Osteocyte (in vitro differentiated cells): ENCODE results near the gene PYGB. TPM values are rescaled to one million over a fixed set of nuclear protein-coding genes. Genes with fewer than 3 reads are reported as not detected.

Source experiments
- DNase-seq: peaks from one replicate; pipeline ENCODE4 v3.0.0; 2021; ENCODE audit warnings: mixed read lengths; ENCODE audit not compliant: unreplicated experiment; ENCODE audit errors: extremely low spot score
- H3K27ac Mint-ChIP-seq: one replicate; pipeline ENCODE4 v1.8.0; 2021; ENCODE audit warnings: mild to moderate bottlenecking, mixed read lengths; ENCODE audit not compliant: unreplicated experiment
- H3K27me3 Mint-ChIP-seq: one replicate; pipeline ENCODE4 v1.8.0; 2021; ENCODE audit warnings: mixed read lengths; ENCODE audit not compliant: unreplicated experiment
- H3K36me3 Mint-ChIP-seq: one replicate; pipeline ENCODE4 v1.8.0; 2021; ENCODE audit warnings: mixed read lengths; ENCODE audit not compliant: unreplicated experiment
- H3K4me1 Mint-ChIP-seq: one replicate; pipeline ENCODE4 v1.8.0; 2021; ENCODE audit warnings: mixed read lengths; ENCODE audit not compliant: unreplicated experiment
- H3K4me3 Mint-ChIP-seq: one replicate; pipeline ENCODE4 v1.8.0; 2021; ENCODE audit warnings: mild to moderate bottlenecking, moderate library complexity, mixed read lengths; ENCODE audit not compliant: unreplicated experiment
- H3K9me3 Mint-ChIP-seq: one replicate; pipeline ENCODE4 v1.8.0; 2021; ENCODE audit warnings: mixed read lengths; ENCODE audit not compliant: unreplicated experiment
- total RNA-seq: library from RNA; stranded (reverse); gene quantifications from 2 replicates; pipeline ENCODE4 v1.2.1, GENCODE V29; 2021
- TF ChIP-seq, protein P1 (sequence below): fragments of 200-600 bp; sonication (generic); IDR thresholded peaks from 2 replicates; pipeline ENCODE4 v1.5.0; 2021; ENCODE audit warnings: antibody characterized with exemption, mild to moderate bottlenecking, moderate library complexity

Gene PYGB
- total RNA-seq, 1 donor from 2014 or later = 234 TPM

DNA sequence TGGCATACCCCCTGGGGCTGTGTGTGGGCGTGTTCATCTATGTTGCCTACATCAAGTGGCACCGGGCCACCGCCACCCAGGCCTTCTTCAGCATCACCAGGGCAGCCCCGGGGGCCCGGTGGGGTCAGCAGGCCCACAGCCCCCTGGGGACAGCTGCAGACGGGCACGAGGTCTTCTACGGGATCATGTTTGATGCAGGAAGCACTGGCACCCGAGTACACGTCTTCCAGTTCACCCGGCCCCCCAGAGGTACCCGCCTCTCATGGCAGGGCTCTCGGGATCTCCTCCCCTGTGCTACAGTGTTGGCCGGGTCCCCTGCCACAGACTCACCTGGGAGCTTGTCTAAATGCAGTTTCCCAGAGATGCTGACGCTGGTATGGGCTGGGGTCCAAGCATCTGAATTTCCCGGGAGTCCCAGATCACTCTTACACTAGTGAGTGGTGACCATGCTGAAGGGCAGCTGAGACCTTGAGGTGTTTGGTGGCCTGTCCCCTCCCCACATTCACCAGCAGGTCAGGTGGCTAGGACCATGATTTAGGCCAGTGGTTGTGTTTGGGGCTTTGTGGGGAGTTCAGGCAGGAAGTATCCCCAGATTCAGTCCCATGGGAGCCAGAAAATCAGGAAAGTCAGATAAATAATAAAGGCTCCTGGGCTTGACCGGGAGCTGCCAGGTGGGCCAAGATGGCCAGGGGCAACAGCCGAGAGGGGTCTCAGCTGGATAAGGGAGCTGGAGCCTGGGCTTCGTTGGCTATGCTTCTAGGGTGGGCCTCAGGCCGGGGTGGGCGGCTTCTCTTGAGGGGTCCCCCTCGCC, 40.5 kb upstream of the PYGB start:
- Mint-ChIP-seq H3K27me3 (no peaks in the 10 kb centered on the region), H3K4me3 (no peak overlapping the region), H3K9me3 (peaks cover 12% of the 10 kb centered on the region), H3K4me1 (peaks cover 32% of the 10 kb centered on the region), H3K36me3 (peaks cover 26% of the 10 kb centered on the region), H3K27ac (no peak overlapping the region)
- TF ChIP-seq, protein P1, sequence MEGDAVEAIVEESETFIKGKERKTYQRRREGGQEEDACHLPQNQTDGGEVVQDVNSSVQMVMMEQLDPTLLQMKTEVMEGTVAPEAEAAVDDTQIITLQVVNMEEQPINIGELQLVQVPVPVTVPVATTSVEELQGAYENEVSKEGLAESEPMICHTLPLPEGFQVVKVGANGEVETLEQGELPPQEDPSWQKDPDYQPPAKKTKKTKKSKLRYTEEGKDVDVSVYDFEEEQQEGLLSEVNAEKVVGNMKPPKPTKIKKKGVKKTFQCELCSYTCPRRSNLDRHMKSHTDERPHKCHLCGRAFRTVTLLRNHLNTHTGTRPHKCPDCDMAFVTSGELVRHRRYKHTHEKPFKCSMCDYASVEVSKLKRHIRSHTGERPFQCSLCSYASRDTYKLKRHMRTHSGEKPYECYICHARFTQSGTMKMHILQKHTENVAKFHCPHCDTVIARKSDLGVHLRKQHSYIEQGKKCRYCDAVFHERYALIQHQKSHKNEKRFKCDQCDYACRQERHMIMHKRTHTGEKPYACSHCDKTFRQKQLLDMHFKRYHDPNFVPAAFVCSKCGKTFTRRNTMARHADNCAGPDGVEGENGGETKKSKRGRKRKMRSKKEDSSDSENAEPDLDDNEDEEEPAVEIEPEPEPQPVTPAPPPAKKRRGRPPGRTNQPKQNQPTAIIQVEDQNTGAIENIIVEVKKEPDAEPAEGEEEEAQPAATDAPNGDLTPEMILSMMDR = no peak
- peak; percentile 79 for DNase-seq

DNA sequence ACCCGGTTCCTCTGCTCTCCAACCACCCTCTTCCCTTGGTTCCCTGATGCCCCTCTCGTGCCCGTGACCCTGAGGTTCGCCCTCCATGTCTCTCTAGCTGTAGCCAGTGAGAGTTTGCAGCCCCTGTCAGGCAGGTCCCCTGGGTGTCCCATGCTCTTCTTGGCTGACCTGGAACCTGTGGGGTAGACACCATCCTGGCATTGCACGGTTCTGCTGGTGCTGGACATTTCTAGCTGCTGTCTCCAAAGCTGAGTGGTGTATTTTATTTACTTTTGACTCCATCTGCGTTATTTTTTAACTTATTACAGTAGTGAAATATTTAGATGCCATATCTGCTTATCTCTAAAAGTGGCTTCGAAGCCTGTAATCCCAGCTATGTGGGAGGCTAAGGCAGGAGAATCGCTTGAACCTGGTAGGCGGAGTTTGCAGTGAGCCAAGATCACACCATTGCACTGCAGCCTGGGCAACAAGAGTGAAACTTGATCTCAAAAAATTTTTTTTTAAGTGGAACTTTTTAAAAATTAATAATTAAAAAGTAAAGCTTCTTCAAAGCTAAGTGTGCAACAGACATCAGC, 39.8 kb upstream of the PYGB start:
- no peak overlapping the region for H3K27ac Mint-ChIP-seq
- TF ChIP-seq, protein P1 = no peak
- peaks cover 22% of the 10 kb centered on the region for H3K36me3 Mint-ChIP-seq
- no peak overlapping the region for H3K4me3 Mint-ChIP-seq
- H3K9me3 Mint-ChIP-seq = peaks cover 5% of the 10 kb centered on the region
- peak; percentile 65 for DNase-seq
- peaks cover 31% of the 10 kb centered on the region for H3K4me1 Mint-ChIP-seq
- no peaks in the 10 kb centered on the region for H3K27me3 Mint-ChIP-seq

DNA sequence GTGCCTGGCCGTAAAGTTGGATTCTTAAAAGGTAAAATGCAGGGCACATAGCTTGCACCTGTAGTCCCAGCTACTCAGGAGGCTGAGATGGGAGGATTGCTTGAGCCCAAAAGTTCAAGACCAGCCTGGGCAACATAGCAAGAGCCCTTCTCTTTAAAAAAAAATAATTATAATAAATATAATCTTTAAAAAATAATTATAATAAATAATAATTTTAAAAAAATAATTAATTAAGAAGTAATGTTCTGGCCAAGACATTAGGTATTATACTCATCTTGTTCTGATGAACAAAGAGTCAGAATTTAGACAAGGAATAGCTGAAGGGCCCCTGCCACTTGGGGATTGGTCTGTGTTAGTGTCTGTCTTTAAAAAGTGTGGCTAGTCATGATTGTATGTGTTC, 38.5 kb upstream of the PYGB start:
- no peak overlapping the region for H3K4me3 Mint-ChIP-seq
- peaks cover 22% of the 10 kb centered on the region for H3K36me3 Mint-ChIP-seq
- peaks cover 18% of the 10 kb centered on the region for H3K4me1 Mint-ChIP-seq
- no peaks in the 10 kb centered on the region for H3K27me3 Mint-ChIP-seq
- no peaks in the 10 kb centered on the region for H3K9me3 Mint-ChIP-seq
- TF ChIP-seq, protein P1 = no peak
- H3K27ac Mint-ChIP-seq = no peak overlapping the region
- DNase-seq = no peak

DNA sequence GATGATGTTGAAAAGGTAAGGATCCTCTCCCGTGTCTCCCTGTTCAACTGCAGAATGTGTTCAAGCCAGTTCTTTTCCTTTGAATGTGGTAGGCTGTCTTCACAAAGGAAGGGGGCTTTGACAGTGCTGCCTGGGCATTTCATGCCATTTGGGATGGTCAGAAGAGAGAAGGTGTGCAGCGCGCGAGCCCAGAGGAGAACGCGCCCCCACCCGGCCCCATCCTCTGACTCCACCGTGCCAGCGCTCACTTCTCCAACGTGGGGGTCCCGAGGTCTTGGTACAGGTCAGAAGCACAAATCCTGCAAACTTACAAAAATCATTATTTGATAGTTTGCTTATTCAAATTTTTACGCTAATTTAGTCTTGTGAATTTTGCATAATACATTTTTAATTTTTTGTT, 38.0 kb upstream of the PYGB start:
- no peak for DNase-seq
- Mint-ChIP-seq H3K27ac (no peak overlapping the region), H3K4me3 (no peak overlapping the region), H3K9me3 (no peaks in the 10 kb centered on the region), H3K36me3 (peaks cover 22% of the 10 kb centered on the region), H3K4me1 (peaks cover 13% of the 10 kb centered on the region), H3K27me3 (no peaks in the 10 kb centered on the region)
- TF ChIP-seq, protein P1 = no peak

DNA sequence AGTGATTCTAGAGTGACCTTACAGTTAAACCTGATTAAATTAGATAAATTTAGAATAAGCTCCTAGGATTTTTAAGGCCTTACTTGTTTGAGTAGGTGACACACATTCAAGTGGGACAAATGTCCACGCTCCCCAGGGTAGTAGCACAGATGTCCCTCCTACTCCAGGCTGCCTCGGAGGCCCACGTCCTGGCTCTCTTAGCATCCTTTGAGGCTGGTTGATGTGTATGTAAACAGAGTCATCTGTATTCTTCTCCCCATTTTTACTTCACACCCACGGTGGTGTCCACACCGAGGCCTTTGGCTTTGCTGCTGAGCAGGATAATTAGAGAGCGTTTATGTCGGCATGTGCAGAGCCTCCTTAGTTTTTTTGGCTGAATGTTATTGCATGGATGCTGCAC, 36.6 kb upstream of the PYGB start:
- Mint-ChIP-seq H3K27me3 (no peaks in the 10 kb centered on the region), H3K27ac (no peak overlapping the region), H3K36me3 (peaks cover 31% of the 10 kb centered on the region), H3K4me3 (no peak overlapping the region), H3K4me1 (peaks cover 8% of the 10 kb centered on the region), H3K9me3 (no peaks in the 10 kb centered on the region)
- no peak for DNase-seq
- TF ChIP-seq, protein P1 = no peak
